ENCODE measurements around the gene HOMER1. TPM values are rescaled to one million over a fixed set of nuclear protein-coding genes. Genes with fewer than 3 reads are reported as not detected.

HOMER1 gene
- polyA plus RNA-seq, 1 donor from 2014 or later: 30.6 TPM

- no peak overlapping the region for H3K27ac ChIP-seq (ENCODE audit: low read length)
- no peak overlapping the region for H3K4me3 ChIP-seq (ENCODE audit: low read length)
- TF ChIP-seq POLR2AphosphoS5 (IDR thresholded peaks at IDR 0.05) (no peak), MXI1 (conservative IDR thresholded peaks at IDR 0.05; ENCODE audit: poor library complexity, severe bottlenecking) (no peak), RAD21 (conservative IDR thresholded peaks at IDR 0.05) (no peak), REST (IDR thresholded peaks at IDR 0.05; ENCODE audit: borderline replicate concordance) (no peak), EP300 (conservative IDR thresholded peaks at IDR 0.05; ENCODE audit: poor library complexity, severe bottlenecking) (no peak), SMC3 (conservative IDR thresholded peaks at IDR 0.05; ENCODE audit: poor library complexity) (no peak), EZH2 (IDR thresholded peaks at IDR 0.05; ENCODE audit: borderline replicate concordance, insufficient read depth, low read length, poor library complexity, severe bottlenecking) (no peak), TAF1 (IDR thresholded peaks at IDR 0.05; ENCODE audit: low read depth) (no peak)
- TF ChIP-seq, protein P1, sequence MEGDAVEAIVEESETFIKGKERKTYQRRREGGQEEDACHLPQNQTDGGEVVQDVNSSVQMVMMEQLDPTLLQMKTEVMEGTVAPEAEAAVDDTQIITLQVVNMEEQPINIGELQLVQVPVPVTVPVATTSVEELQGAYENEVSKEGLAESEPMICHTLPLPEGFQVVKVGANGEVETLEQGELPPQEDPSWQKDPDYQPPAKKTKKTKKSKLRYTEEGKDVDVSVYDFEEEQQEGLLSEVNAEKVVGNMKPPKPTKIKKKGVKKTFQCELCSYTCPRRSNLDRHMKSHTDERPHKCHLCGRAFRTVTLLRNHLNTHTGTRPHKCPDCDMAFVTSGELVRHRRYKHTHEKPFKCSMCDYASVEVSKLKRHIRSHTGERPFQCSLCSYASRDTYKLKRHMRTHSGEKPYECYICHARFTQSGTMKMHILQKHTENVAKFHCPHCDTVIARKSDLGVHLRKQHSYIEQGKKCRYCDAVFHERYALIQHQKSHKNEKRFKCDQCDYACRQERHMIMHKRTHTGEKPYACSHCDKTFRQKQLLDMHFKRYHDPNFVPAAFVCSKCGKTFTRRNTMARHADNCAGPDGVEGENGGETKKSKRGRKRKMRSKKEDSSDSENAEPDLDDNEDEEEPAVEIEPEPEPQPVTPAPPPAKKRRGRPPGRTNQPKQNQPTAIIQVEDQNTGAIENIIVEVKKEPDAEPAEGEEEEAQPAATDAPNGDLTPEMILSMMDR (IDR thresholded peaks at IDR 0.05; ENCODE audit: poor library complexity, severe bottlenecking): no peak
- no peaks in the 10 kb centered on the region for H3K9me3 ChIP-seq (ENCODE audit: low read length)
- H4K20me1 ChIP-seq (ENCODE audit: insufficient read depth): no peaks in the 10 kb centered on the region
- no peaks in the 10 kb centered on the region for H3K27me3 ChIP-seq (ENCODE audit: insufficient read depth, low read depth, low read length)
- no peaks in the 10 kb centered on the region for H3K79me2 ChIP-seq (replicated peaks; ENCODE audit: insufficient read depth, low read length)
- H3K4me2 ChIP-seq (ENCODE audit: low read length): no peak overlapping the region
- H3K9ac ChIP-seq (ENCODE audit: low read length): no peak overlapping the region
- H3F3A ChIP-seq (ENCODE audit: insufficient read depth, low read length, poor library complexity, severe bottlenecking): no peaks in the 10 kb centered on the region
- H2AFZ ChIP-seq (ENCODE audit: low read depth, low read length): no peak overlapping the region
- H3K36me3 ChIP-seq (ENCODE audit: insufficient read depth, low read length): peaks cover 8% of the 10 kb centered on the region
- no peaks in the 10 kb centered on the region for H3K9me2 ChIP-seq (ENCODE audit: insufficient read depth, low read length)
Observed at GRCh38 chr5:79436224-79436623, 77.7 kb downstream of the HOMER1 start.

GRCh38 chr5:79430196-79430595 is 83.7 kb downstream of the HOMER1 start:
- H3K4me3 ChIP-seq (ENCODE audit: low read length): no peak overlapping the region
- H3K9me3 ChIP-seq (ENCODE audit: low read length): no peaks in the 10 kb centered on the region
- no peaks in the 10 kb centered on the region for H3K27me3 ChIP-seq (ENCODE audit: insufficient read depth, low read depth, low read length)
- H2AFZ ChIP-seq (ENCODE audit: low read depth, low read length): no peak overlapping the region
- TF ChIP-seq SMC3 (conservative IDR thresholded peaks at IDR 0.05; ENCODE audit: poor library complexity) (no peak), POLR2AphosphoS5 (IDR thresholded peaks at IDR 0.05) (no peak)
- H3K27ac ChIP-seq (ENCODE audit: low read length): no peak overlapping the region
- no peaks in the 10 kb centered on the region for H3K36me3 ChIP-seq (ENCODE audit: insufficient read depth, low read length)
- H3F3A ChIP-seq (ENCODE audit: insufficient read depth, low read length, poor library complexity, severe bottlenecking): no peaks in the 10 kb centered on the region
- H3K9me2 ChIP-seq (ENCODE audit: insufficient read depth, low read length): no peaks in the 10 kb centered on the region
- H3K4me2 ChIP-seq (ENCODE audit: low read length): no peak overlapping the region
- no peaks in the 10 kb centered on the region for H3K79me2 ChIP-seq (replicated peaks; ENCODE audit: insufficient read depth, low read length)
- no peaks in the 10 kb centered on the region for H4K20me1 ChIP-seq (ENCODE audit: insufficient read depth)
- no peak overlapping the region for H3K9ac ChIP-seq (ENCODE audit: low read length)

GRCh38 chr5:79423296-79423695 is 90.6 kb downstream of the HOMER1 start:
- H3F3A ChIP-seq (ENCODE audit: insufficient read depth, low read length, poor library complexity, severe bottlenecking): no peaks in the 10 kb centered on the region
- no peak overlapping the region for H3K4me3 ChIP-seq (ENCODE audit: low read length)
- H2AFZ ChIP-seq (ENCODE audit: low read depth, low read length): no peak overlapping the region
- H3K27me3 ChIP-seq (ENCODE audit: insufficient read depth, low read depth, low read length): no peaks in the 10 kb centered on the region
- no peak for TF ChIP-seq EZH2 (IDR thresholded peaks at IDR 0.05; ENCODE audit: borderline replicate concordance, insufficient read depth, low read length, poor library complexity, severe bottlenecking)
- no peaks in the 10 kb centered on the region for H4K20me1 ChIP-seq (ENCODE audit: insufficient read depth)
- no peaks in the 10 kb centered on the region for H3K9me3 ChIP-seq (ENCODE audit: low read length)
- H3K79me2 ChIP-seq (replicated peaks; ENCODE audit: insufficient read depth, low read length): no peaks in the 10 kb centered on the region
- no peak overlapping the region for H3K9ac ChIP-seq (ENCODE audit: low read length)
- no peak overlapping the region for H3K27ac ChIP-seq (ENCODE audit: low read length)
- H3K4me2 ChIP-seq (ENCODE audit: low read length): no peak overlapping the region
- H3K9me2 ChIP-seq (ENCODE audit: insufficient read depth, low read length): no peaks in the 10 kb centered on the region
- H3K36me3 ChIP-seq (ENCODE audit: insufficient read depth, low read length): peaks cover 3% of the 10 kb centered on the region

Measured in neural cell (in vitro differentiated cells).